ENCODE data around the gene HDAC9. TPM values are rescaled to one million over a fixed set of nuclear protein-coding genes. Genes with fewer than 3 reads are reported as not detected.
"Not testable (repeated sequence)": the region's sequence is repeated elsewhere in the genome, so short reads cannot be mapped to it uniquely, and the experiment has no call there.

HDAC9 gene
- total RNA-seq, 2 donors from 2014 or later = 4.9 to 12.9 TPM

DNA sequence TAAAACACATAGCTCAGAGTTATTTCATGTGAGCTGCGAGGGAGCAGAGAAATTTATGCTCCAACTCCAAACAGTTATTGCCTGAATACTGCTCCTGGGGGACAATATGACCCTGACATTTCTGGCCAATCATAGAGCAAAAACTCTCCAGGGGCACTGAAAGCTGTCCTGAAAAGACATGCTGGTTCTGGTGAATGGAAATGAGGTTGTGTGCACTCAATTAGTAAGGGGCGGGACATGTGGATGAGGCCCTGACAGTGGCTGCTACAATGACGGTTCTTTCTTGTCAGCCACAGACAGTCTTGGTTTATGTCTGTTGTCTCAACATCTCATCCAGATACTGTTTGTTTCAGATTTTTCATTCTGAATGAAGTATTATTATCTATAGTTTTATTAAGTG lies 470.1 kb downstream of the HDAC9 start:
- H3K9me3 ChIP-seq = no peaks in the 10 kb centered on the region
- TF ChIP-seq POLR2A (IDR thresholded peaks at IDR 0.05) = no peak
- no peak for TF ChIP-seq CTCF (IDR thresholded peaks at IDR 0.05)
- WGBS, 2 donors = 64 to 67% methylated on average over 3 of the region's 3 CpGs
- no peak for ATAC-seq
- intact Hi-C loops (cut with DNase I) = no loop called here
- H3K4me3 ChIP-seq = no peak overlapping the region
- DNase-seq = no peak
- H3K27me3 ChIP-seq = no peaks in the 10 kb centered on the region
- no peaks in the 10 kb centered on the region for H3K4me1 ChIP-seq
- no peaks in the 10 kb centered on the region for H3K36me3 ChIP-seq (replicated peaks in 1 of 2; ENCODE audit: insufficient read depth in 1 of 2, low read depth in 2 of 2)
- no peak overlapping the region for H3K27ac ChIP-seq

DNA sequence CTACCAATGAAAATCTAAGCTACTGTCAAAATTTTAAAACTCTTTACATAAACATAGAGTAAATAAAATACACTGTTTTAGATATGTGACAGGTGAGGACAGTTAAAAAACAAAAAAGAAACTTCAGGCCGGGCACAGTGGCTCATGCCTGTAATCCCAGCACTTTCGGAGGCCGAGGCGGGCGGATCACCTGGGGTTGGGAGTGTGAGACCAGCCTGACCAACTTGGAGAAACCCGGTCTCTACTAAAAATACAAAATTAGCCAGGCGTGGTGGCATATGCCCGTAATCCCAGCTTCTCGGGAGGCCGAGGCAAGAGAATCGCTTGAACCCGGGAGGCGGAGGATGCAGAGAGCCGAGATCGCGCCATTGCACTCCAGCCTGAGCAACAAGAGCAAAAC lies 472.2 kb downstream of the HDAC9 start:
- DNase-seq; intact Hi-C loops (cut with DNase I): not testable (repeated sequence)
- WGBS, 2 donors = 83 to 87% methylated on average over 16 of the region's 16 CpGs

GRCh38 chr7:18971839-18972238 lies 476.3 kb downstream of the HDAC9 start:
- TF ChIP-seq CTCF (IDR thresholded peaks at IDR 0.05) = no peak
- TF ChIP-seq POLR2A (IDR thresholded peaks at IDR 0.05) = no peak
- no peaks in the 10 kb centered on the region for H3K27me3 ChIP-seq
- ATAC-seq = no peak
- no peaks in the 10 kb centered on the region for H3K4me1 ChIP-seq
- 81 to 93% methylated on average over 1 of the region's 1 CpG for WGBS, 2 donors
- H3K9me3 ChIP-seq = no peaks in the 10 kb centered on the region
- no peak overlapping the region for H3K27ac ChIP-seq
- intact Hi-C loops (cut with DNase I) = no loop called here
- no peak for DNase-seq
- no peak overlapping the region for H3K4me3 ChIP-seq
- no peaks in the 10 kb centered on the region for H3K36me3 ChIP-seq (replicated peaks in 1 of 2; ENCODE audit: insufficient read depth in 1 of 2, low read depth in 2 of 2)

More for the DNA sequence above, 472.2 kb downstream of the HDAC9 start:
- not testable (repeated sequence) for H3K27ac ChIP-seq; H3K4me1 ChIP-seq; H3K4me3 ChIP-seq; H3K9me3 ChIP-seq; H3K36me3 ChIP-seq (replicated peaks in 1 of 2; ENCODE audit: insufficient read depth in 1 of 2, low read depth in 2 of 2); H3K27me3 ChIP-seq; ATAC-seq

DNA sequence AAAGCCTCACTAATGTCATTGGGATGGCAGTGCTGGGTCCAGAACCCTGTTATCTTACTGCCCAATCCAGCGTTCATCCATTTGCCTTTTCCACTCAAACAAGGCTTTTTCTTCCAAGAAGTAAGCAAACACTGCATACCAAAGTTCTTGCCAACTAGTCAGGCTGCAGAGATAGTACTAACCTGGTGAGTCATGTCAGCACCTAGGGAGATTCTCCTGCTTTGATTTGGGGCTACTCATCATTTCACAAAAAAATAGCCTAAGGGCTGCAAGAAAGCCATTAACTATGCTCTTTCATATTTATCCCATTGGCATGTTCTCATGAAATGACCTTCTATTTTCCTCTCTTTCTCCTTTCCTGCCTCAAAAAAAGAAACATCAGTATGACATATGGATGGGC lies 479.3 kb downstream of the HDAC9 start:
- ATAC-seq = no peak
- no peaks in the 10 kb centered on the region for H3K9me3 ChIP-seq
- no peak overlapping the region for H3K27ac ChIP-seq
- WGBS, 2 donors = 48 to 57% methylated on average over 1 of the region's 1 CpG
- no peaks in the 10 kb centered on the region for H3K4me1 ChIP-seq
- no peak for DNase-seq
- TF ChIP-seq POLR2A (IDR thresholded peaks at IDR 0.05) (no peak), CTCF (IDR thresholded peaks at IDR 0.05) (no peak)
- intact Hi-C loops (cut with DNase I) = no loop called here
- H3K36me3 ChIP-seq (replicated peaks in 1 of 2; ENCODE audit: insufficient read depth in 1 of 2, low read depth in 2 of 2) = no peaks in the 10 kb centered on the region
- no peaks in the 10 kb centered on the region for H3K27me3 ChIP-seq
- H3K4me3 ChIP-seq = no peak overlapping the region

GRCh38 chr7:18975276-18975675 lies 479.7 kb downstream of the HDAC9 start:
- no peaks in the 10 kb centered on the region for H3K36me3 ChIP-seq (replicated peaks in 1 of 2; ENCODE audit: insufficient read depth in 1 of 2, low read depth in 2 of 2)
- no peak for DNase-seq
- H3K27ac ChIP-seq = no peak overlapping the region
- TF ChIP-seq CTCF (IDR thresholded peaks at IDR 0.05) (no peak), POLR2A (IDR thresholded peaks at IDR 0.05) (no peak)
- no peak overlapping the region for H3K4me3 ChIP-seq
- no peaks in the 10 kb centered on the region for H3K9me3 ChIP-seq
- no peak for ATAC-seq
- H3K27me3 ChIP-seq = no peaks in the 10 kb centered on the region
- no peaks in the 10 kb centered on the region for H3K4me1 ChIP-seq
- intact Hi-C loops (cut with DNase I) = no loop called here
- 47 to 50% methylated on average over 3 of the region's 3 CpGs for WGBS, 2 donors
